Loucy (cell line): ENCODE results near the gene ACP6.

Experiments
- CTCF ChIP-seq: fragments of 200-600 bp; sonication (generic); conservative IDR thresholded peaks from 2 replicates; pipeline ENCODE4 v1.5.1; 2014; ENCODE audit warnings: mild to moderate bottlenecking, antibody characterized with exemption, low read length
- EZH2phosphoT487 ChIP-seq: fragments of 200-600 bp; IDR thresholded peaks from 2 replicates; pipeline ENCODE4 v1.6.1; 2018; ENCODE audit warnings: antibody characterized with exemption, mild to moderate bottlenecking, moderate library complexity, borderline replicate concordance

- TF ChIP-seq CTCF (no peak), EZH2phosphoT487 (no peak)
Observed at GRCh38 chr1:147647796-147648633, 22.3 kb downstream of the ACP6 start.
